Stimulated activated CD4-positive, alpha-beta T cell treated with anti-CD3 and anti-CD28 coated beads, Interleukin-12 subunit alpha, Interleukin-12 subunit beta, amount 100 ng/mL, for 4 hours (primary cell): ENCODE results near the gene OR2T10.
"Not testable (repeated sequence)": the region's sequence is repeated elsewhere in the genome, so short reads cannot be mapped to it uniquely, and the experiment has no call there.

Experiments
- DNase-seq: peaks from one replicate; pipeline ENCODE4 v3.0.0-alpha.2; 2020

Gene OR2T10

DNA sequence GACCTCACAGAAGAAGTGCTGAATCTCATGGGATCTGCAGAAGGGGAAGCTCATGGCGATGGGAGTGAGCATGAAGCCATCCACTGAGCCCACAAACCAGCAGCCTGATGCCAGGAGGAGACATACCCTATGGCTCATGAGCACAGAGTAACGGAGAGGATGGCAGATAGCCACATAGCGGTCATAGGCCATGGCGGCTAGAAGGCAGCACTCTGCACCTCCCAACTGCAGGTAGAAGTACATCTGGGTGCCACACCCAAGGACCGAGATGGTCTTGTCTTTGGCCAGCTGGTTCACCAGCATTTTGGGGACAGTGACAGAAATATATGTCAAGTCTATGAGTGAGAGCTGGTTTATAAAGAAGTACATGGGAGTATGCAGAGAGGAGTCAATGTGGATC is 4.3 kb downstream of the OR2T10 start:
- DNase-seq: no peak

- DNase-seq: no peak
These were observed 4.8 kb downstream of the OR2T10 start for GRCh38 chr1:248592655-248593054.

GRCh38 chr1:248590055-248590454 is 7.4 kb downstream of the OR2T10 start:
- DNase-seq: no peak

DNA sequence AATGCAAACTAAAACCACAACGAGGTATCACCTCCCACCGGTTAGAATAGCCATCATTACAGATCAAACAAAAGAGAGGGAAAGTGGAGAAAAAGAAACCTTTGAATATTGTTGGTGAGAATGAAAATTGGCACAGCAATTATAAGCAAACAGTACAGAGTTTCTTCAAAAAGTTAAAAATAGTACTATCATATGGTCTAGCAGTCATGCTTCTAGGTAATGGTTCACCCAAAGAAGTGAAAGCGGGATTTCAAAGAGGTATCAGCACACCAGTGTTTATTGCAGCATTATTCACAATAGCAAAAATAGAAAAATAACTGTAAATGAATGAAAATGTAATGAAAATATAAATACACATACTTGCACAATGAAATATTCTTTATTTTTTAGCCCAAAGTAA is 8.2 kb downstream of the OR2T10 start:
- DNase-seq: no peak

GRCh38 chr1:248585266-248585665 is 12.2 kb downstream of the OR2T10 start:
- no peak for DNase-seq

GRCh38 chr1:248576260-248576980 is 21.1 kb downstream of the OR2T10 start:
- no peak for DNase-seq

DNA sequence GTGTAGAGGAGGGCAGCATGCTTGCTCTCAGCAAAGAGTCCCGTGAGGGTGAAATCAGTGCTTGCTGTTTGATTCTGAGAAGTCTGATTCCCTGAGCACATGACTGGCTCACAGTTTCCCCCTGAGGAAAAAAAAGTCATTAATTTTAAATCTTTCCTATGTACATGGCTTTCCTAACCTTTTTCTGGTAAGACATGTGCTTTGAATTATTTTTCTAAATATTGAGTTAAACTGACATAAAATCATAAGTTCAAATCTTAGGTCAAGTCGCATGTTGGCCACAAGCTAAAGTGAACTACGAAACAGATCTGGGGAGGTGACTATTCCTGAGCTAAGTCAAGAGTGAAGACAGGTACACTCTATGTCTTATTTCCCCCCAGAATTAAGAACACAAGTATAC is 22.8 kb downstream of the OR2T10 start, which contains the start of gene OR2T34:
OR2T34 (minus strand) TSS at position 101 of the 400 bp plus-strand sequence; CDS start at position 101, 0 bp downstream.
- not testable (repeated sequence) for DNase-seq

DNA sequence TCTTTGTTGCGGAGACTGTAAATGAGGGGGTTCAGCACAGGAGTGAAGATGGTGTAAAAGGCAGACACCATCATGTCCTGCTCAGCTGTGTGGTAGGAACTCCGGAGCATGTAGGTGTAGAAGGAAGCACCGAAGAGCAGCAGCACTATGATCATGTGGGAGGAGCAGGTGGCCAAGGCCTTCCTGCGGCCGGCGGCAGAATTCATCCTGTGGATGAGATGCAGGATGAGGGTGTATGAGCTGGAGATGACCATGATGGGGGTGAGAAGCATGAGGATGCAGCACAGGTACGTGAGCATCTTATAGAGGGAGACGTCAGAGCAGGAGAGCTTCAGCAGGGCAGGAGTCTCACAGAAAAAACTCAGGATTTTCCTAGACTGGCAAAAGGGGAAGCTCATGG is 23.6 kb downstream of the OR2T10 start:
- DNase-seq: not testable (repeated sequence)

DNA sequence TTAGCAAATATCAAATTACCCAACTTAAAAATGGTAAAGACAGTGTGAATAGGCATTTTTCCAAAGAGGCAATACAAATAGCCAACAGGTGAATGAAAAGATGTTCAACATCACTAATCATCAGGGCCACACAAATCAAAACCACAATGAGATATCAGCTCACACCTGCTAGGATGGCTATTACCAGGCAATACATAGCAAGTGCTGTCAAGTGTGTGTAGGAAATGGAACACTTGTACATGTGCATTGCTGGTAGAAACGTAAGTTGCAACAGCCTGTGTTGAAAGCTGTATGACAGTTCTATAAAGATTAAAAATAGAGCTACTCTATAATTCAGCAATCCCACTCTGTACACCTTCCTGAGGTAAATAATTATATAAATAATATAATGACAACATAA is 25.5 kb downstream of the OR2T10 start:
- not testable (repeated sequence) for DNase-seq

- DNase-seq: not testable (repeated sequence)
These were observed 26.7 kb downstream of the OR2T10 start for GRCh38 chr1:248570811-248571210.

- DNase-seq: not testable (repeated sequence)
These were observed 28.5 kb downstream of the OR2T10 start for GRCh38 chr1:248569049-248569448.

DNA sequence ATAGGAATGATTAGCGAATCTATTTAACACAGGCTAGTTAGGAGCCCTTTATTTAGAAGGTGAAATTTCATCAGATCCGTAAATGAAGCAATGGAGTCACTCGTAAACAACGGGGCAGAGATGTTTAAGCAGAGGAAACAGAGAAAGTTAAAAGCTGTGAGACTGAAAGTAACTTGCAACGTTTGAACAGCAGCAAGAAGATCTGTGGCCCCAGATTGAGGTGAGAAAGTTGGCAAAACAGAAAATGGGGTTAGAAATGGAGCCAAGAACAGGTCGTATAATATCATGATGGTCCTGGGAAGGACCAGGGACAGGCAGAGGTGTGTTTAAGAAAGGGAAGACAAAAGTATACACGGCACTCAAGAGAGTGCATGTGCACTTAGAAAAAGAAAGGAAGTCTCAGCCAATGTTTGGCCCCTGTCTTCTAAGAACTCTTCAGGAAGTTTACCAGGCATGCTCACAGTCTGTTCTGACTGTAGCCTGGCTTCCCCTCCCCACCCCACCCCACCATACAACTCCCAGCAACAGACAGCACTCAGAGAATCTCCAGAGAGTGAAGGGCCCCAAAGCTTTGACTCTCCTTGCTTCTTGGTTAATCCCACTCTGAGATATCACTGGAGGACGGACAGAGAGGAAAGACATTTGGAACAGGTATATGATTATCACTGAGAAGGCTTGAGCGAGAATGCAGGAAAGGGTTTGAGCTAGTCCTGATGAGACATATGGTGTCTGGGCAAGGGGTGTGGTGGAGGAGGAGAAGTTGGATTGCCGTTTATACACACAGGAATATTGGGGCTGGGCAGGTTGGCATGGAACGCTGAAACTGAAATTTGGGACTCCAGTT is 31.7 kb downstream of the OR2T10 start:
- not testable (repeated sequence) for DNase-seq

DNA sequence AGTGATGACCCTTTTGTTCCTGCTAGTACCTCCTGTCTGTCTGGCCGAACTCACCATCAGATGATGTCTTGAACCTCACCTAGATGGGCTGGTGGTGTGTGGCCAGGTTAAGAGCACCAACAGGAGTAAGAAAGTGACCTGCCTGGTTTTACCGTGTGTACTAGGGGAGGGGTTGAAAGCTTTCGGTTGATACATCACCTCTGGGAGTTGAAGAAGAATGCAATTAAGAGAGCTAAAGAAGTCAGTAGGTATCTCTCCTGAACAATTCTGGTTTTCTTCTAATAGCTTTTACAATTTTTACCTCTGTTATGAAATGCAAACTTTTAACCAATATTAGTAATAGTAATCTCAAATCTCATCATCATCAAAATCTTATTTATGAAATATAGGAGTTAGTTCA is 34.8 kb downstream of the OR2T10 start, which contains the start of gene OR2T29:
OR2T29 (minus strand) TSS at position 101 of the 400 bp plus-strand sequence. CDS start 3,281 bp downstream, outside the sequence.
- DNase-seq: not testable (repeated sequence)

- DNase-seq: not testable (repeated sequence)
These were observed 46.5 kb downstream of the OR2T10 start for GRCh38 chr1:248551027-248551426.

- DNase-seq: not testable (repeated sequence)
These were observed 50.1 kb downstream of the OR2T10 start for GRCh38 chr1:248547383-248547782.
